HG03108 (cell line): ENCODE results near the gene SLC9A2.

Source experiments
- ATAC-seq: cut with Tn5 transposase; IDR thresholded peaks from one replicate; pipeline ENCODE4 v1.9.1; 2021; ENCODE audit warnings: moderate library complexity; ENCODE audit not compliant: unreplicated experiment

The SLC9A2 gene

GRCh38 chr2:102669401-102669800, 50.0 kb downstream of the SLC9A2 start:
- no peak for ATAC-seq

- ATAC-seq: no peak
Observed at GRCh38 chr2:102672107-102672776, 52.9 kb downstream of the SLC9A2 start.

GRCh38 chr2:102674370-102674769, 55.0 kb downstream of the SLC9A2 start:
- ATAC-seq: no peak

- no peak for ATAC-seq
Observed at GRCh38 chr2:102674836-102675235, 55.5 kb downstream of the SLC9A2 start.

GRCh38 chr2:102677244-102678215, 58.2 kb downstream of the SLC9A2 start:
- no peak for ATAC-seq

DNA sequence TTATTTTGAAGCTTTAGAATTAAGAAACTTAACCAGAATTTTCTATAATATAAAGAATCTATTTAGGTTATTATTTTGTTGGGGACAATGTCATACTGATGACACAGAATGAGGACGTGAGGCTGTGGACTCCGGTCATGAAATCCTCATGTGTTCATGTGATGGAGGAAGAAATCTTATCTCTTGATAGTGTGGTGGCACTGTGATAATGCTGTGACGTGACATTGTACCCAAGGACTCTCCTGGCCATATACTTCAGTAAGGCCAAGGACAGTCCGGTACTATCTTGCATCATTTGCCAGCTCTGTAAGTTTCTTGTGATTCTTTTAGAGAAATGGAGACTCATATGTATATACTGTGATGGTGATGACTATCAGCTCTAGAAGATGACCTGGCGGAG, 59.1 kb downstream of the SLC9A2 start:
- ATAC-seq: no peak

DNA sequence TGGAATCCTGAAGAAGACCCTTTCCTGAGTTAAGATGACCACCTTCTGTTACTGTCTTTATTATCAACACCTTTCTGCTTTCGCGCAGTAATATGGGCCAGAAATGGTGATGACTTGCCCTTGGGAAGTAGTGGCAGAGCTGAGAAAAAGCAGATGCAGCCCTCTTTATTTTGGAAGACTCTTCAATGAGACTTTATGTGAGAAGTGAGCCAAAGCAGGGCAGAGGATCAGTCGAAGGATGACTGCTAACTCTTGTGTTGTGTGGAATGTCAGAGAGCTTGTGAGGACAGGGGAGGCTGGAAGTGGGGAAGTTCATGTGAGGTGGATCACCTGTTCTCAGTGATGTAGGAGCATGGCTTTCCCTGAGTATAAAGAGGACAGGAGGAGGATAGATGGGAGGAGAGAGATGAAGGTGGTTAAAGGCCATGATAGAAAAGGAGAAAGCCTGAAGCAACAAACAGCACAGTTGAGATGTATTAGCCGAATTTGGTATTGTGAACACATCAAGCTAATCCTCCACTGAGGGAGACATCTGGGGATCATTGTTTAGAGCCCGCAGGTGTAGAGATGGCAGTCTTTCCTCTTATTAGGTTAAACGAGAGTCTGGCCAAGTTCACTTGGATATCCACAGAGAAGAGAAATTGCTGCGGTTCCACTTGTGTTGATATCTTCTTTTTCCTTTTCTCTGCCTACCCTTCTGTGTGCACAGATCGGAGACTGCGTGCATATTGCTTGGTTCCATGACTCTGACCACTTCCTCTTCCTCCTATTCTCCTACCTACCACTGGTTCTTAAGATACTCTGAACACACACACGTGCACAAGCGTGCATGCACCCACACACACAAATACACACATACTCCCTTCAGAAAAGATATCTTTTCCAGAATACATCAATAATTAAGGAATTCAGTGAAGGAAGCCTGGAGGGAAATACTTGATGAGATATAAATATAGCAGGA, 67.4 kb downstream of the SLC9A2 start:
- ATAC-seq: no peak

GRCh38 chr2:102690012-102690411, 70.7 kb downstream of the SLC9A2 start:
- ATAC-seq: no peak

- ATAC-seq: no peak
Observed at GRCh38 chr2:102696463-102696862, 77.1 kb downstream of the SLC9A2 start.

DNA sequence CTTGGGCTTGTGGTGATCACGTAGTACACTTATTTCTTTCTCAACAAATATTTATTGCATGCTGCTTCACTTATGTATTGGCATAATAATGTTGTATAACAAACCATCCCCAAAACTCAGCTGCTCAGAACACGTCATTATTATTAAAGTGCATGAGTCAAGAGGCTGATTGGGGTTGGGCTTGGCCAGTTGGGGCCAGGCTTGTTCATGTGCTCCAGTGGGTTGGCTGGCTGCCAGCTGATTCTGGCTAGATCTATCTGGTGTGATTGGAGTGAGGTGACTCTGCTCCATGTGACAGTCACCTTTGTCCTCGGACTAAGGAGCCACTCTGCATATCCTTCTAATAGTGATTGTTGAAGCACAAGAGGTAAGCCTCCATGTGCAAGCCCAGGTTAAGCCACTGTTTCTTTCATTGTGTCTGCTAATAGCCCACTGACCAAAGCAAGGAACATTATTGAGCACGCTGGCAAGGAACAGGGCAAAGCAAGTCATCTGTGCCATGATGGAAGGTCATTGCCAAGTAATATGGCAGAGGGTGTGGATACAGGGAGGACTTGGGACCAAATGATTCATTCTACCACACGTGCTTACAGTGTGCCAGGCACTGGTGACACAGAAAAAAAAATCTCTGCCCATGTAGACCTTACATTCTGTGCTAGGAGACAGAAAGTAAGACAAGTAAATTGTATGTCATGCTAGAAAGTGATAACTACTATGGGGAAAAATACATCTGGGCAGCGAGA, 79.2 kb downstream of the SLC9A2 start:
- ATAC-seq: no peak

- ATAC-seq: no peak
Observed at GRCh38 chr2:102703305-102703704, 84.0 kb downstream of the SLC9A2 start.

DNA sequence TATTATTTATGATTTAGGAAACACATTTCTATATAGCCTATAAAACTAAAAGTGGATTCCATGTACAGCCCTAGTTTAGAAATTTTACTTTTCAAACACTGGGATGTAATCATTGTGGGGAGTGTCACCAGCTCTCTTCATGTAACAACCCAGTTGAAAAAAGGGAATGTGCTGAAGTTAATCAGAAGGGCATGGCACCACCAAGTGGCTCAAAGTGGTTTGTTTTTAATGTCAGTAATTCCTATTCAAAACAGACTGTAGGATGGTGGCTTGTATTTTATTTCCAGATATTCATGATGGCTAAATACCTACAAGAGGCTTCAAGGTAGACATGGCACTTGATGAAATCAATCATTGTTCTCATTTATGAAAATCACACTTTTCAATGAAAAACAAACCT, 84.4 kb downstream of the SLC9A2 start:
- ATAC-seq: no peak

- ATAC-seq: no peak
Observed at GRCh38 chr2:102704531-102704930, 85.2 kb downstream of the SLC9A2 start.

- ATAC-seq: no peak
Observed at GRCh38 chr2:102707796-102708695, 88.7 kb downstream of the SLC9A2 start.

- ATAC-seq: no peak
Observed at GRCh38 chr2:102708847-102709559, 89.7 kb downstream of the SLC9A2 start.

GRCh38 chr2:102717308-102718018, 98.1 kb downstream of the SLC9A2 start:
- no peak for ATAC-seq

- no peak for ATAC-seq
Observed at GRCh38 chr2:102718387-102719316, 99.3 kb downstream of the SLC9A2 start.
